GM21619 (cell line): ENCODE results near the gene TSN.
"Not testable (repeated sequence)": the region's sequence is repeated elsewhere in the genome, so short reads cannot be mapped to it uniquely, and the experiment has no call there.

ENCODE experiments used
- ATAC-seq: cut with Tn5 transposase; IDR thresholded peaks from one replicate; pipeline ENCODE4 v1.9.1; 2021; ENCODE audit not compliant: unreplicated experiment

Gene TSN

DNA sequence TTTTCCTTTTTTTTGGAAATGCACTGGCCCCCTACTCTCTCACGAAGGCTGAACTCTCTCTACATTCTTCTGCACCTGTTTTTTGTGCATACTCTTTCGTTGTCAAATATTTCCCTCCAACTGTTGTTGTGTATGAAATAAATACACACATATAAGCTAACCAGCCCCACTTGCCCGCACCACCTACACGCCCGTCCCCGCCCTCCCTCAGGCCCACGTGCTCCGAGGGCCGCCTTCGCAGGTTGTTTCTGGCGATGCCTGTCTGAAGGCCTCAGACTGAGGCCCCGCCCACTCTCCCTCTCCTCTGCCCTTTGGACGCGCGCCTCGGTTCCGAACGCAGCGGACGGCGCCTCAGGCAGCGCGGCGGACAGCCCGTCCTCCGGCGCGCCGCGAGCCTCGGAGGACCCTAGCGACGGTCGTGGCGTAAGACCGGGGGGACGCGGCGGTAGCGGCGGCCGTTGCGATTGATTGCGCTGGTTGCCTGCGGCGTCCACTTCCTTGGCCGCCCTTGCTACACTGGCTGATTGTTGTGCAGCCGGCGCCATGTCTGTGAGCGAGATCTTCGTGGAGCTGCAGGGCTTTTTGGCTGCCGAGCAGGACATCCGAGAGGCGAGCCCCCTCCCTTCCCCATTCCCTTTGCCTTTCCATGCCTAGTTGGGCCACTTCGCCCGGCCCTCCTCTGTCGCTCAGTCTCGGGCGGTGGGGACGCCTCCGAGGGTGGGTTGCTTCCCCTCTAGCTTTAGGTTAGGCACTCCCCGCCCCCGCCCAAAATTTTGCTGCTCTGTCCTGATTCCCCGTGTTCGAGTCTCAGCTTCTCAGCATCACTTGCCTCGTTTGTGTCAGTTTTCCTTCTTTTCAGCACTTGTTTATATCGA, at the start of gene TSN:
Gene TSN, plus strand, starts transcription at position 415 of the 875 bp plus-strand sequence. Its CDS starts 129 bp downstream, at position 544.
- peak; percentile 100 for ATAC-seq

DNA sequence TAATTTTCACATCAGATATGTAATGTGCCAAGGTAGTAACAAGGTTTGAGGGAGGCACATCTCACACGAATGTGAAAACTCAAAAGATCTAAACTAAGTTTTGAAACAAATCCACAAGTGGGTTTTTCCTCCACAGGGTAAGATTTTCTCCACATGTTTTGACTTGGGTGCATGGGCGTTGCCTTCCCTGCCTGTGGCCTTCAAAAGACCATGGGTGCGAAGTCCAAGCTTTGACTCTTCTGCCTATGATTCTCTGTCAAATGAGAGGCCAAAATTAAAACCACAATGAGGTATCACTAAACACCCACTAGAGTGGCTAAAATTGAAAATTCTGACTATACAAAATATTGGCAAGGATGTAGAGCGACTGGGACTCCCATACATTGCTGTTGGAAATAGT, 49.5 kb upstream of the TSN start:
- no peak for ATAC-seq

DNA sequence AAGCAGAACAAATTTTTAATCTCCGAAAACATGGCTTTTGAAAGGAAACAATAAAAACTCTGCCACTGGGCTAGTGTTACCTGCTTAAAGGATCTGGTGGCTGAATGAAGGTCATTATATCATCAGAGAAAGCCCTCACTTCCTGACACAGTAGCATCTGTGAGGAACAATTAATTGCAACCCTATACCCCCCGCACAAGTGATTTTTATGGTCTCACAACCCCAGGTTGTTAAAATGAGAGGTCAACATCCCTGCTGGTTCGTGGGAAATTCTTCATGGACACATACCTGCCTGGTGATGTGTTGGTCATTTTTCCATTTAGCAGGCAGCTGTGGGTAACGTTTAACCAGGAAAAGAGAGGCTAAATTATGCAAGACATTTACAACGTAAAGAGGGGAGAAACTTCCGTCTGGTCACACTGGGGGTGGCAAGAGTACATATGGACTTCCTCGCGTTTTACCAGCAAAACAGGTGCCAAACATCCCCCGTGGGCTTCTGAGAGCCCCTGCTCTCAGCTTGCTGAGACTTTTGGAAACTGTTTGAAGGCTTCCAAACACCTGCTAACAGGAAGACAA, 48.0 kb upstream of the TSN start:
- no peak for ATAC-seq

DNA sequence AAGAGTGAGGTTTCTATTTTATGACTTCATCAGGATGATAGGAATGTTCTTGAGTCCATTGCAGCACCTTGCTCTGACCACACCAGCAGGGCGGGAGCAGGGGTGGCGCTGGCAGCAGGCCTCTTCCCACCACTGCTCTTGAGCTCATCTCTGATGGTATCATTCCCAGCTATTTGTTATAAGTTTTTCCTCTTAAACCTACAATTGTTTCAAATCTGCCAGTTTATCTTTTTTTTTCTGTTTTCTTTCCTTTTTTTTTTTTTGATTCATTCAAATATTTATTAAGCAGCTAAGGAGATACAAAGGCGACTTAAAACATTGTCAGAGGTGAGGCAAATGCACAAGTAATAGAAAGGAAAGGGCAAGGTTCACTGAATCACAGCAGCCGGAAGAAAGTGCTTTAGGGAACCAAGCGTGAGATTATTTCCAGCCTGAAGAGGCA, 47.5 kb upstream of the TSN start:
- no peak for ATAC-seq

DNA sequence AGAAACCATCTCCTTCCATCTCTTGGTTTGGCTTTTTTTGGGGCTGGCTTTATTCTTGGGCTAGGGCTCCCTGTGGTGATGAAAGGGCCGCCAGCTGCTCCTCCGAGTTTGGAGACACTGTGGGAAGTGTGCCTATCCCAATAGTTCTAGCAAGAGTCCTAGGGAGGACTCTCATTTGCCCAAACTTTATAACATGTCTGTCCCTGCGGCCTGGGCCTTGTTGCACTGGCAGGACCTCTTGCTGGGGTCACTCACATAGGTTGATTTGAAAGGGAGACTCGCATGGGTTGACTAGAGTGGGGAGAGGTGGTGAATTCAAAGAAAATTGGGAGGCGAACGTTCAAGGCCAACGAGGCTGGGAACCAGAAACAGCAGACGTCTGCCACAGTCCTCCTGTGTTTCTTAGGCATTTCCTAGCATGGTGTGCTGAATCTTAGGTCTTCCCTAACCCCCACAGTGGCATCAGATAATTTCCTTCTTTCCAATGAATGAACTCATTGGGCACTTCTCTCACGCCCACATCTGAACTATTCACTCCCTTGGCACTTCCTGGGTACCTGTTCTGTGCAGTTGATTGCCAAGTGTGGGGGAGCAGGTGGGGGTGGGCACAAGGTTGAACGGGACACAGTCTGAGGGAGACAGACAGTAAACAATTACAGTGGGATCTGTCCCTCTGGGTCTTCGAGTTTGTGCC, 45.5 kb upstream of the TSN start:
- ATAC-seq = no peak

DNA sequence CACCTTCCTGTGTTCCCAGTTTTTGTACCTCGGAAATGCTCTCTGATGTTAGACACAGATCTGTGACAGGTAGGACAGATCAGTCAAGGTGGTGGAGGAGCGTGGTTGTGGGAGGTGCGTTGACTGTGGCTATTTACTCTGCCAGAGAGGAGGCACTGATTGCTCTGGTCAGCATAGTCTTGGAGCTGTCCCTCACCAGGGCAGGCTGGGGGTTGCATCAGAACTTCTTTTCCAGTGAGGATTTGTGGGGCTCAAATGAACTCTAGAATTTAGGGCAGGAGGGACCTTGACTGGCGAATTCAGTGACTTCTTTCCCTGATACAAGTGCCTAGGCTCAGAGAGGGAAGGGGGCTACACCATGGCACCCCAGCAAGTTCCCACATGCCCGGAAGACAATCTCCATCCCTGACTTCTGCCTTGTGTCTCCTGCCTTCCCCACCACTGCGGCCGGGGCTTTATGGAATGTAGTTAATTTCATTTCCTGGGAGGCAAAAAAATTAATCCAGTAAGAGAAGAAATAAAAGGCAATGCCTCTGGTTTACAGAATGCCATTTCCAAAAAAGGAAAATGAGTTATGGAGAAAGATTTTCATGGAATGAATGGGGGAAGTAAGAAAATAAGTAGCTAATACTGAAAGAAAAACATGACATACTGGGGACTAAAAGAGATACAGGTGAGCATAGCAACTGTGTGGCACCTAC, 44.8 kb upstream of the TSN start:
- ATAC-seq = no peak

DNA sequence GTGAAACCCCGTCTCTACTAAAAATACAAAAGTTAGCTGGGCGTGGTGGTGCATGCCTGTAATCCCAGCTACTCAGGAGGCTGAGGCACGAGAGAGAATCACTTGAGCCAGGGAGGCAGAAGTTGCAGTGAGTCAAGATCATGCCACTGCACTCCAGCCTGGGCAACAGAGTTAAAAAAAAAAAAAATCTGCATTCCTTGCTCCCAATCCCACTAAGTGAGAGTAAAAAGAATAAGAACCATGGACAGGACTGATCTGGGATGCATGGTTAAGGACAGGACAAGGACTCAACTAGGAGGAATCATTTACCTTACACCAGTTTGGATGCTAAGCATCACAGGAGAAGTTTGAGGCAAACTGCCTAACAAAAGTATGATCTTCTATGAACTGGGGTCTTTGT, 44.0 kb upstream of the TSN start:
- ATAC-seq = not testable (repeated sequence)

DNA sequence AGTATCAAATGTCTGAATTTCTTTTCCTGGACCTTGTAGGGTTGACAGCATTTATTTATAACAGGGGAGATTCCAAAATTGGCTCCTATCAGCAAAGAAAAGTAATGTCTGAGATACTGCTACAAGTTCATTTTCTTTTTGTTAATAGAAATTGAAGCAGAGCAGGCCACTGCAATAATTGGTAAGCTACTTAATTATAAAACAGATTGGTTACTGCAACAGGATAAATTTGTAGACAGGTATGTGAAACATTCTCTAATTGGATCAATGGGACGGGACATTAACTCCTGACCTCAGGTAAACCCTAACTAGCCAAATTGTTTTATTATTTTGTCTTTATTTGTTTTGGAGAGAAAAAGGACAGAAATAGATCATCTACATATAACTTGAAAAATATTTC, 39.3 kb upstream of the TSN start:
- ATAC-seq = no peak

DNA sequence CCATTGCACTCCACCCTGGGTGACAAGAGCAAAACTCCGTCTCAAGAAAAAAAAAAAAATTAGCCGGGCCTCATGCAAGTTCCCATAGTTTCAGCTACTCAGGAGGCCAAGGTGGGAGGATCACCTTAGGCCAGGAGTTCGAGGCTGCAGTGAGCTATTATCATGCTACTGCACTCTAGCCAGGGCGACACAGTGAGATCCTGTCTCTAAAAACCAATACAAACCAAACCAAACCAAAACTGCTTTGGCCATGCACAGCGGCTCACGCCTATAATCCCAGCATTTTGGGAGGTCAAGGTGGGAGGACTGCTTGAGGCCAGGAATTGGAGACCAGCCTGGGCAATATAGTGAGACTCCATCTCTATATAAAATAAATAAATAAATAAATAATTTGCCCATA, 37.9 kb upstream of the TSN start:
- no peak for ATAC-seq

DNA sequence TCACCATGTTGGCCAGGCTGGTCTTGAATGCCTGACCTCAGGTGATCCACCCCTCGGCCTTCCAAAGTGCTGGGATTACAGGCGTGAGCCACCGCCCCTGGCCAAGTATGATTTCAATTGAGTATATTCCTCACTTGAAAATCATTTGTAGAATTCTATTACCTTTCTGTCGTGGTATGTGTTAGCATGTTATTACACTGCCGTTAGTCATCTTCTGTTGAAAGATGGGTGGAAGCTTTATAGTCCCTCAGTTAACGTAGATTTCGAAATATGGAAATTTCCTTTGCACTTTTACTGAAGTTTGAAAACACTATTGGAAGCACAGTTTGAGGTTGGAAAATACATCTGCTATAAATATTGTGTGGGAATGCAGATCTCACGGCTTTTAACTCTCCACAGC, 33.5 kb upstream of the TSN start:
- ATAC-seq = no peak

DNA sequence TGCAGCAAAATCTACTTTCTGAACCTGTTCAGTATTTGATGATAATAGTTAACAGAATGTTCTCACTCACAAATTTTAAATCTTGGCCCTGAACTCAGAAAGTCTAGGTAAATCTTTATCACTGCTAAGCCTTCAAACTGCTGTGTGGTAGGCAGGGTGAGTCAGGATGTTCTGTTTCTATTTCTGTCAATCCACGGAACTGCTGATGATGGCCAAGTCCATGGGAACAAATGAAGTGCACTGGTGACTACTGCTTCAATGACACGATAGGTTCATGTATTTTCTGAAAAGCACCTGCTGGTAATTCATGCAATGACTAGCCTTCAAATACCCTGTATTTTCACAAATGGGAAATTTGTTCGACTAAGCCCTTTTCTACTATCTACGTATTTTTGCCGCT, 33.0 kb upstream of the TSN start:
- no peak for ATAC-seq

DNA sequence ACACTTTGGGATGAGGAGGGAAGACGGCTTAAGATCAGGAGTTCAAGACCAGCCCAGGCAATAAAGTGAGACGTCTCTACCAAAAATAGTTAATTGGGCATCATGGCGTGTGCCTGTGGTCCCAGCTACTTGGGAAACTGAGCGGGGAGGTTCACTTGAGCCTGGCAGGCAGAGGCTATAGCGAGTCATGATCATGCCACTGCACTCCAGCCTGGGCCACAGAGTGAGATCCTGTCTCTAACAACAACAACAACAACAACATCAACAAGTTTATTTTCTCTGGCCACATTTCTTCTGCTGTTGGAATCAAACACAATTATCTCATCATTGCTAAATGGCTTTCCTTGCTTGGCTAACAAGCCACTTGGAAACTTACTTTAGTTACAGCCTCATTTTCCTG, 32.1 kb upstream of the TSN start:
- no peak for ATAC-seq

DNA sequence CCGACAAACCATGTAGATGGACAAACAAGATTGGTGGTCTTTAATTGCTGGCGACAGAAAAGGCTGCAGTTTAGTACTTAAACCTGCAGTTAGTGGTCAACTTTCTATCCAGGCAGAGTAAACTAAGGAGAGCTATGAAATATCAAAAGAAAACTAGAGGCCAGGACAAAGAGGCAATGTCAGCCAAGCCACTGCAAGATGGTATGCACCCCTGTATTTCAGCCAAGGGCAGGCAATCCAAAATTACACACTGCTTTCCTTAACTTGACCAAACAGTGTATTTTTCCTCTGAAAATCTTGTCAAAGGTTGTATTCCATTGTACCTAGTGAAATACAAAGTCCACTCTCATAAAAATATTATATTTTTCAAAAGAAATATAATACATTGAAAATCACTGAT, 28.1 kb upstream of the TSN start:
- ATAC-seq = no peak

DNA sequence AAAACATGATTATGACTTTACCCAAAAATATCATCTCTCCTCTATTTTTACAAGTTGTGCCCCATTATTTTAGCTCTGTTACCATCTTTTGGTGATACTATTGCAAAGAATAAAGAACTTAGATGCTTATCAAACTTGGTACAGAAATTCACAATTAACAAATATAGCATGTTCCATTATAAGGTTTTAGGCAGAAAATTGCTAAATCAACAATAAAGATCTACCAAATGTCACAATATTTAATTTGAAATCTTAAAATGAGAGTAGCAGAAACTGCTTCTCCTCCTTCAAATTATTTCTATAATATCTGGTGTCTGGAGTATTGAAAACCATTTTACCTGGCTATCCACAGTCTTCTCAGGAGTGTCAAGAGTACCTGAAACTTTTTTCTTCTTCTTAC, 27.5 kb upstream of the TSN start:
- no peak for ATAC-seq

DNA sequence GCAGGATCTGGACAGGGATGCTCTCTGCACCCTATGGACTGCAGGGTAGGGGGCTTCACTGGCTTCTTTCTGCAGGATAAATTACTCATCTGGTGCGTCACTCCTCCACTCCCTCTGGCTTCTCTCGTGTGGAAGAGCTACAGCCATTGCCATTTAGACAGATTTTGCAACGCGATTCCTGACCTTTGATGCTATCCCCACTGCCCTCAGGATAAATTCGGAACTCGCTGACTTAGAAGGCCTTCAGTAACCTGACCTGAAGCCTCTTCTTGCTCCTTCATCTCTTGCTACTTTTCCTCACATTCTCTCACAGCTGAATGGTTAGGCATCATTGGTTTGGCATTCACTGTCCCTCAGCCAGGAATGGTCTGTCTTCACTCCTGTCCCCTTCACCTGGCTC, 24.1 kb upstream of the TSN start:
- no peak for ATAC-seq

DNA sequence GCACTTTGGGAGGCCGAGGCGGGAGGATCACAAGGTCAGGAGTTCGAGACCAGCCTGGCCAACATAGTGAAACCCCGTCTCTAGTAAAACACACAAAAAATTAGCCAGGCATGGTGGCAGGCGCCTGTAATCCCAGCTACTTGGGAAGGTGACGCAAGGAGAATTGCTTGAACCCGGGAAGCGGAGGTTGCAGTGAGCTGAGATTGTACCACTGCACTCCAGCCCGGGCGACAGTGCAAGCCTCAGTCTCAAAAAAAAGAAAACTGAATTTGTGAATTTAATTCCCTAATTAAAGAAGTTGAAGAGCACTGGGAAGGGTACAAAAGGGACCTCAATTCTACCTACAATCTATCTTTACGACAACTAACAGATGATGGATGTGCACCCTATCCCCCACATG, 20.9 kb upstream of the TSN start:
- not testable (repeated sequence) for ATAC-seq

DNA sequence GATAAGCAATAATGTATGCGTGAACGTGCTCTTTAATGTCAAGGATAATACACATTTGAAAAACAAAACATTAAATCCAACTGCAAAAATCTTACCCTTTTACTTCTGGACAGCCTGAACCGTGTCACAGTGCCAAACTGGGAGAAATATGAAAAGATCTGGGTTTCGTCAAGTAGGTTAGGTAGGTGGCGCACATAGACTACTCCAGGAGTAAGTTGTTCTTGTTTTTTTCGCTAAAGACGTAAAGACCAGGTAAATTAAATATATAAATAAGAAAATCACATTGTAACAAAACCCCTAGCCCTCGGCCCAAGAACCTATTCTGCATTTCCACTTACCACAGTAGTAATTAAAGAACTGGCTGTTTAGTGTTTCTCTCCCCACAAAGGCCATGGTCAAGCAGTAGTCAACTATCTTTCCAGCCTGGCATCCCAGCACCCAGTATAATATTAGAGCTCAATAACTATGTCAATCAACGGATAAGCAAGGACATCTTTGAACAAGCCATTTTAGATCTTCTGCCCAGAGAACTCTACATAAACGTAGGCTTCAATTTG, 19.9 kb upstream of the TSN start:
- ATAC-seq = no peak

DNA sequence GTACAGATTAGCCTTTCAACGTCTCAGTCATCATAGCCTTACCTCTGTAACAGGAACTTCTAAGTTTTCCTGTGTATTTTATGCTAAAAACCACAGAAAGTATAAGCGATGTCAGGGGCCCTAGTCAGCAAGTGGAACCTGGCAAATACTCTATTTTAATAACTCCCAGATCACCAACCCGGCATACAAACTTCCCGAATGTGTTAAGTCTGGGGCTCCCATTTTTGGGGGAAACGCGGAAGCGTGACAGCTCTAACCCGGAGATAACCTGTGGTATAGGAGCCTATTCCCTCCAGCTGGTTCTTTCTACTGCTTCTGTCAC, 19.4 kb upstream of the TSN start:
- no peak for ATAC-seq

DNA sequence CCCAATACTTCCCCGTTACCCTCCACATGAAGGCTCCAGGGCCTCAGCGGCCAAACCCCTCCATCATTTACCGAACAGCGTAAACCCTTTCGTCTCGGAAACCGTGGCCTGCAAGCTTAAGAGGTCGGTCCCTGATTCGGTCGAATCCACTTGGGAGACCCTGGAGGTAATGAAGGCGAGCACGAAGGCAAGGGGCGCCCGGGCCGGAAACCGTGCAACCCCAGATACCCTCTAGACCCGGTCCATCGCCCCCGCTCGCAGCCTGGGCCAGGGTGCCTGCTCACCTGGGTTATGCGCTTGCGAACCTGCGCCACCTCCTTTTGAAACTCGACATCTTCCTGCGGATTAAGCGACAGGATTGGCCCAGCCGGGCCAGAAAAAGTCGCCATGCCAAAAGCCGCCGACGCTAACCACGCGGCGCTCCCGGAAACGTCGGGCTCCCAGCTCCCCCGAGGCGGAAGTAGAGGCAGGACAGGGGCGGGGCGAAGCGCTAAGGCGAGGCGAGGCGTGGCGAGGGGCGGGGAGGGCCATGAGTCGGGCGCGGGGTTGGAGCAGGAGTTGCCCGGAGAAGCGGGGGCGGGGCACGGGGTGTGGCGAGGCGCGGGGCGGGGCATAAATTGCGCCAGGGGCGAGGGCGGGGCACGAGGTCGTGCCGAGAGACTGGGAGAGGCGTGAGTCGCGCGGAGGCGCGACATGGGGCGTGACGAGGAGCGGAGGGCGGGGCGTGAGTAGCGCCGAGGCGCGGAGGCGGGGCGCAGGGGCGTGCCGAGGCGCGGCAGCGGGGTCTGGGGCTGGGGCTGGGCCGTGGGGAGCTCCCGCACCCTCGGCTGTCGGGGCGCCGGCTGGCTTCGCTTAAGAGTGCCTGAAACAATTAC, 18.8 kb upstream of the TSN start, which contains the start of gene NIFK:
Gene NIFK, minus strand, starts transcription at position 414 of the 875 bp plus-strand sequence. Its CDS starts 25 bp downstream, at position 389.
- ATAC-seq = peak; percentile 92

DNA sequence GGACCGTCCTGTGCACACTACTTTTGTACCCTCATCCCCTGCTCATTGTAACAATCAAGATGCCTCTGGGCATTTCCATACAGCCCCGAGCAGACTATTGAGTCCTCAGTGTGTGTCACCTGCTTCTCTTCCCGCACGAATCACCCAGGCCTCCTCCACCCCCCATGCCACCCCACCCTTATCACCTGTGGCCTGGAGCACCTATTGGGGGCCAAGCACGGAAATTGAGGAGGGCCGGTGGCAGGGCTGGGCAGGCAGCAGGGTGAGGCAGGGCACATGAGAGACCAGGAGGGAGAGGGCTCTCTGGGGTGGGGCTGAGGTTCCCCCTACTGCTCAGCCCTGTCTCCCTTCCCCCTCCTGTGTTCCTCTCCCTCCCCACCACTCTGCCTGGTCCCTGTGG, 14.5 kb upstream of the TSN start:
- no peak for ATAC-seq
